Measurements from ENCODE around the gene IL2RA. TPM values are rescaled to one million over a fixed set of nuclear protein-coding genes. Genes with fewer than 3 reads are reported as not detected.
A peak's percentile ranks its signal among the peaks of the same experiment; 100 is the strongest.

Gene IL2RA
- total RNA-seq, 4 donors from 2014 or later = 0.79 to 1.1 TPM; not detected in 2

- no peaks in the 10 kb centered on the region for H3K27me3 ChIP-seq
- intact Hi-C loops (cut with DNase I; ENCODE audit: low total_unique reads) = no loop called here
- H3K4me3 ChIP-seq = no peak overlapping the region
- TF ChIP-seq POLR2A (IDR thresholded peaks at IDR 0.05) (no peak), POLR2AphosphoS5 (IDR thresholded peaks at IDR 0.05) (no peak), EP300 (IDR thresholded peaks at IDR 0.05; ENCODE audit: low read depth) (no peak), CTCF (IDR thresholded peaks at IDR 0.05) (no peak)
- H3K27ac ChIP-seq = no peak overlapping the region
- WGBS, 2 donors (ENCODE audit: low coverage in 1 of 2) = 89 to 100% methylated on average over 1 to 5 of the region's 5 CpGs
- no peaks in the 10 kb centered on the region for H3K9me3 ChIP-seq
- in situ Hi-C loops (cut with MboI; ENCODE audit: low pct_ligation_motif_present in 1 of 4, low pct_unique_long_range_greater_than_20kb in 1 of 4, low sequenced_read_pairs in 3 of 4) = no loop called here
- H3K36me3 ChIP-seq = no peaks in the 10 kb centered on the region
- DNase-seq = no peak
- H3K4me1 ChIP-seq = peaks cover 0 to 25% (median 7%) of the 10 kb centered on the region in 4 donors
These were observed 7.3 kb downstream of the IL2RA start for GRCh38 chr10:6054884-6055283.

GRCh38 chr10:6053816-6054631, 8.1 kb downstream of the IL2RA start:
- no peaks in the 10 kb centered on the region for H3K36me3 ChIP-seq
- peak; percentile 52 for DNase-seq
- H3K9me3 ChIP-seq = no peaks in the 10 kb centered on the region
- H3K4me3 ChIP-seq = no peak overlapping the region
- peak overlapping the region; percentile 24 to 64 (median 36) for H3K27ac ChIP-seq
- no peaks in the 10 kb centered on the region for H3K27me3 ChIP-seq
- intact Hi-C loops (cut with DNase I; ENCODE audit: low total_unique reads) = no loop called here
- WGBS, 2 donors (ENCODE audit: low coverage in 1 of 2) = 44 to 60% methylated on average over 8 to 18 of the region's 18 CpGs
- in situ Hi-C loops (cut with MboI; ENCODE audit: low pct_ligation_motif_present in 1 of 4, low pct_unique_long_range_greater_than_20kb in 1 of 4, low sequenced_read_pairs in 3 of 4) = no loop called here
- peaks cover 0 to 25% (median 7%) of the 10 kb centered on the region in 4 donors for H3K4me1 ChIP-seq
- TF ChIP-seq POLR2AphosphoS5 (IDR thresholded peaks at IDR 0.05) (peak in 1 of 3 donors; percentile 26), POLR2A (IDR thresholded peaks at IDR 0.05) (no peak)

- in situ Hi-C loops (cut with MboI; ENCODE audit: low pct_ligation_motif_present in 1 of 4, low pct_unique_long_range_greater_than_20kb in 1 of 4, low sequenced_read_pairs in 3 of 4) = no loop called here
- no peak for TF ChIP-seq POLR2A (IDR thresholded peaks at IDR 0.05)
- TF ChIP-seq POLR2AphosphoS5 (IDR thresholded peaks at IDR 0.05) = no peak
- TF ChIP-seq CTCF (IDR thresholded peaks at IDR 0.05) = no peak
- TF ChIP-seq EP300 (IDR thresholded peaks at IDR 0.05; ENCODE audit: low read depth) = no peak
- WGBS, 2 donors (ENCODE audit: low coverage in 1 of 2) = 75 to 85% methylated on average over 4 of the region's 4 CpGs
- intact Hi-C loops (cut with DNase I; ENCODE audit: low total_unique reads) = no loop called here
- H3K27me3 ChIP-seq = no peaks in the 10 kb centered on the region
- H3K9me3 ChIP-seq = no peaks in the 10 kb centered on the region
- H3K27ac ChIP-seq = peak overlapping the region; percentile 10 to 64 (median 41)
- no peaks in the 10 kb centered on the region for H3K36me3 ChIP-seq
- peaks cover 0 to 25% (median 7%) of the 10 kb centered on the region in 4 donors for H3K4me1 ChIP-seq
- no peak overlapping the region for H3K4me3 ChIP-seq
- DNase-seq = no peak
These were observed 8.9 kb downstream of the IL2RA start for GRCh38 chr10:6053303-6053702.

- Histone ChIP-seq H3K4me1 (peaks cover 0 to 25% (median 7%) of the 10 kb centered on the region in 4 donors), H3K36me3 (no peaks in the 10 kb centered on the region), H3K27me3 (no peaks in the 10 kb centered on the region), H3K9me3 (no peaks in the 10 kb centered on the region), H3K4me3 (no peak overlapping the region), H3K27ac (peak overlapping the region; percentile 10 to 64 (median 41))
- 57 to 73% methylated on average over 4 to 17 of the region's 17 CpGs for WGBS, 2 donors (ENCODE audit: low coverage in 1 of 2)
- intact Hi-C loops (cut with DNase I; ENCODE audit: low total_unique reads) = no loop called here
- in situ Hi-C loops (cut with MboI; ENCODE audit: low pct_ligation_motif_present in 1 of 4, low pct_unique_long_range_greater_than_20kb in 1 of 4, low sequenced_read_pairs in 3 of 4) = no loop called here
- DNase-seq = peak; percentile 52
- TF ChIP-seq POLR2AphosphoS5 (IDR thresholded peaks at IDR 0.05) = no peak
- TF ChIP-seq CTCF (IDR thresholded peaks at IDR 0.05) = no peak
- TF ChIP-seq EP300 (IDR thresholded peaks at IDR 0.05; ENCODE audit: low read depth) = no peak
- TF ChIP-seq POLR2A (IDR thresholded peaks at IDR 0.05) = no peak
These were observed 9.6 kb downstream of the IL2RA start for GRCh38 chr10:6052247-6053221.
